Measurements from ENCODE around the gene NIT1. TPM values are rescaled to one million over a fixed set of nuclear protein-coding genes. Genes with fewer than 3 reads are reported as not detected.
A peak's percentile ranks its signal among the peaks of the same experiment; 100 is the strongest.

NIT1 gene
- total and polyA plus RNA-seq, 9 of the 15 experiments (the other 6 are each of a cell fraction or from before 2014, with no cell fraction given) = 18.4 to 76.0 (median 33.7) TPM

DNA sequence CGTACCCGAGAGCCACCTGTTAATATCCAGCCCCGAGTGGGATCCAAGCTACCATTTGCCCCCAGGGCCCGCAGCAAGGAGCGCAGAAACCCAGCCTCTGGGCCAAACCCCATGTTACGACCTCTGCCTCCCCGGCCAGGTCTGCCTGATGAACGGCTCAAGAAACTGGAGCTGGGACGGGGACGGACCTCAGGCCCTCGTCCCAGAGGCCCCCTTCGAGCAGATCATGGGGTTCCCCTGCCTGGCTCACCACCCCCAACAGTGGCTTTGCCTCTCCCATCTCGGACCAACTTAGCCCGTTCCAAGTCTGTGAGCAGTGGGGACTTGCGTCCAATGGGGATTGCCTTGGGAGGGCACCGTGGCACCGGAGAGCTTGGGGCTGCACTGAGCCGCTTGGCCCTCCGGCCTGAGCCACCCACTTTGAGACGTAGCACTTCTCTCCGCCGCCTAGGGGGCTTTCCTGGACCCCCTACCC is 42.8 kb downstream of the NIT1 start (continued):
- TF ChIP-seq POLR3A (IDR thresholded peaks at IDR 0.05; ENCODE audit: borderline replicate concordance, extremely low read depth, insufficient read depth, insufficient read length) = no peak

DNA sequence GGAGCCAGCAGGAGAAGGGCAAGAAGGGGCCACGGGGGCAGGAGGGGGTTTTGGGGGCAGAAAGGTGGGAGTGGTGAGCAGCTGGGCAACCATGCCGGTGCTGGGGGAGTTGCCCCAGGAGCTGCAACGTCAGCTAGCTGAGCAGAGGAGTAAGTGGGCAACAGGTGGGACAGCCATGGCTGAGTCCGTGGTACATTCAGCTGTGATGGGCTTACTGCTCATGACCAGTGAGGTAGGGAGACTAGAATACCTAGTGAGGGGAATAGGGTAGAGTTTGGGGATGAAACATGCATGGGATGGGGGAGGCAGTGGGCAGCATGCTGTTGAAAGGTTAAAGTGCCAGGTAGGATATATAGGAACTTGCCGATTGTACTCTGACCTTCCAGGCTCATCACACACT is 43.7 kb downstream of the NIT1 start:
- FAIRE-seq = no peak
- no peaks in the 10 kb centered on the region for H3K9me1 ChIP-seq (ENCODE audit: control insufficient read depth, insufficient read depth, low read length)
- peaks cover 61 to 68% of the 10 kb centered on the region in 2 experiments for H3K4me1 ChIP-seq (replicated peaks in 1 of 2; ENCODE audit: control insufficient read depth in 2 of 2, insufficient read depth in 2 of 2, low read length in 2 of 2)
- no peaks in the 10 kb centered on the region for H4K20me1 ChIP-seq (replicated peaks; ENCODE audit: control insufficient read depth, insufficient read depth, low read length)
- in situ Hi-C loops (cut with MboI) (no loop called here), intact Hi-C loops (cut with micrococcal nuclease) (no loop called here)
- no peaks in the 10 kb centered on the region for H3K9me3 ChIP-seq (replicated peaks; ENCODE audit: control insufficient read depth, insufficient read depth, low read depth, low read length)
- peak overlapping the region; percentile 17 for H3K4me3 ChIP-seq
- H3K27me3 ChIP-seq (ENCODE audit: control insufficient read depth in 2 of 2, insufficient read depth in 2 of 2, low read length in 2 of 2) = no peaks in the 10 kb centered on the region
- H3K27ac ChIP-seq (ENCODE audit: extremely low read depth, low read depth, low read length) = peak overlapping the region; percentile 78
- H2AFZ ChIP-seq (ENCODE audit: low read depth, low read length) = peak overlapping the region; percentile 51
- peaks cover 69% of the 10 kb centered on the region for H3K36me3 ChIP-seq (ENCODE audit: control insufficient read depth, insufficient read depth, low read length)
- no peak for TF ChIP-seq KLF1 (tag; IDR thresholded peaks at IDR 0.05)
- no peak for TF ChIP-seq CHD4 (IDR thresholded peaks at IDR 0.05; ENCODE audit: insufficient read depth, insufficient replicate concordance, low read depth, low read length, poor library complexity, severe bottlenecking)
- TF ChIP-seq BRF2 (IDR thresholded peaks at IDR 0.05; ENCODE audit: borderline replicate concordance, insufficient read depth, insufficient read length) = no peak
- TF ChIP-seq, protein P1, sequence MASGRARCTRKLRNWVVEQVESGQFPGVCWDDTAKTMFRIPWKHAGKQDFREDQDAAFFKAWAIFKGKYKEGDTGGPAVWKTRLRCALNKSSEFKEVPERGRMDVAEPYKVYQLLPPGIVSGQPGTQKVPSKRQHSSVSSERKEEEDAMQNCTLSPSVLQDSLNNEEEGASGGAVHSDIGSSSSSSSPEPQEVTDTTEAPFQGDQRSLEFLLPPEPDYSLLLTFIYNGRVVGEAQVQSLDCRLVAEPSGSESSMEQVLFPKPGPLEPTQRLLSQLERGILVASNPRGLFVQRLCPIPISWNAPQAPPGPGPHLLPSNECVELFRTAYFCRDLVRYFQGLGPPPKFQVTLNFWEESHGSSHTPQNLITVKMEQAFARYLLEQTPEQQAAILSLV (tag; IDR thresholded peaks at IDR 0.05) = 0 out of 2 replicates have a peak, but pooled peaks have one; percentile 20
- TF ChIP-seq HDAC1 (IDR thresholded peaks at IDR 0.05) = 0 out of 4 replicates have a peak, but pooled peaks of 1 of the 2 experiments have one; percentile 8
- TF ChIP-seq NKRF (IDR thresholded peaks at IDR 0.05; ENCODE audit: borderline replicate concordance) = 0 out of 2 replicates have a peak, but pooled peaks have one; percentile 7
- no peak for TF ChIP-seq KDM5B (IDR thresholded peaks at IDR 0.05; ENCODE audit: insufficient replicate concordance, low read depth, low read length)
- TF ChIP-seq ZBTB2 (IDR thresholded peaks at IDR 0.05) = no peak
- ChIA-PET POLR2A (interaction anchor here (0.6 to 1.7 kb wide), 10 partner anchors 8 to 306 kb away, joined by 3 to 12 read pairs (median 4); partner anchors contain the start of genes DEDD and UFC1), CTCF (ENCODE audit: low intra/inter-chr PET ratio) (no interaction called here)
- 9% methylated on average over 3 of the region's 5 CpGs for WGBS (ENCODE audit: insufficient coverage, low coverage, missing lambda C conversion rate)
- no peak for DNase-seq (ENCODE audit: extremely low read depth in 1 of 4, low spot score in 3 of 4)
- peak overlapping the region; percentile 65 to 88 for H3K9ac ChIP-seq (ENCODE audit: insufficient read depth in 1 of 2, low read depth in 2 of 2, low read length in 2 of 2)
- BruUV-seq (replicated peaks) = no TSS peak
- H3K79me2 ChIP-seq (ENCODE audit: control insufficient read depth, insufficient read depth, low read length) = peaks cover 55% of the 10 kb centered on the region
- ATAC-seq = no peak
- H3K4me2 ChIP-seq (ENCODE audit: insufficient read depth, low read length) = peak overlapping the region; percentile 83

All from K562 (cell line).